Lower leg skin (tissue), 4 donors: ENCODE results near the gene HES1. TPM values are rescaled to one million over a fixed set of nuclear protein-coding genes. Genes with fewer than 3 reads are reported as not detected.

ENCODE experiments used
- DNase-seq, 2 donors: peaks; one replicate each; pipeline ENCODE4 v3.0.0-alpha.2; 2019; ENCODE audit warnings: low spot score in 2 of 2
- H3K4me3 ChIP-seq: fragments of 200-600 bp; sonication (generic); 2 replicates; pipeline ENCODE4 v1.5.1; 2017; ENCODE audit warnings: mild to moderate bottlenecking, low read depth; ENCODE audit not compliant: poor library complexity, severe bottlenecking
- CTCF ChIP-seq, 3 donors: fragments of 450-650 bp; IDR thresholded peaks; one replicate each; pipeline ENCODE4 v1.5.1; 2016; ENCODE audit warnings: antibody characterized with exemption in 3 of 3, mild to moderate bottlenecking in 3 of 3, moderate library complexity in 2 of 3
- POLR2A ChIP-seq, 2 donors: fragments of 450-650 bp; IDR thresholded peaks; one replicate each; pipeline ENCODE4 v1.6.1; 2016 to 2017; ENCODE audit warnings: antibody characterized with exemption in 2 of 2, mild to moderate bottlenecking in 1 of 2, moderate library complexity in 1 of 2
- WGBS, 2 donors: methylation state at CpG; one replicate each; pipeline ENCODE4 v1.1.5; 2018; 5-methylcytosine and 5-hydroxymethylcytosine counted together
- intact Hi-C: fragments of 100-400 bp; cut with DNase I; formaldehyde crosslinking; loops from one replicate; pipeline ENCODE4 v1.15.0; 2023; ENCODE audit warnings: low total_unique reads
- total RNA-seq, 4 donors: library from RNA; depleted of rRNA; stranded (reverse); fragments of >200 nt; gene quantifications; one replicate each; pipeline ENCODE4 v1.1.0, GENCODE V29; 2016

The HES1 gene
- total RNA-seq, 4 donors from 2014 or later: 145 to 366 (median 315) TPM

DNA sequence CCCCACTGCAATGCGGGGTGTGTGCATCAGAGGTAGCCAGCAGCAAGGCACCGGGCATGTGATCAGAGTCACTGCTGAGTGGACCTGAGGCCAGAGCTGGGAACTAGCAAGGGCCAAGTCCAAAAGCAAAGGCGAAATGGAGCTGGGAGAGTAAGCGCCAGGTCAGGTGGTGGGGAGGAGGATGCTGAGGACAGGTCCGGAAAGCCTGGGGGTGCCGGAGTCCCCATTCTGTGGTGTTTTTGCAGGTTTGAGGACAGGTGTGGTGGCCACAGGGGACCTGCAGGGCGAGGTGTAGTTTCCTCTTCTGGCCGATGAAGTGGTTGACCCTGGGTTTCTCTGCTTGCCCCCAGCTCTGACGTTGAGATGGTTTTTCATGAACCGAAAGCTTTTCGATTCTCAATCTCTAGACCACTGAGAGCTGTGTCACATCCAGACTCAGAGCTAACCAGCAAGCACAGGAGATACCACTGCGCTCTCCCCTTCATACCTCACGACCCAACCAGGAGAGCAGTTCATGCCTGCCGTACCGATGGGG lies 35.0 kb upstream of the HES1 start:
- H3K4me3 ChIP-seq: no peak overlapping the region
- intact Hi-C loops: no loop called here
- 90 to 94% methylated on average over 15 of the region's 15 CpGs for WGBS, 2 donors
- no peak for DNase-seq
- TF ChIP-seq POLR2A (IDR thresholded peaks at IDR 0.05) (no peak), CTCF (IDR thresholded peaks at IDR 0.05) (no peak)

DNA sequence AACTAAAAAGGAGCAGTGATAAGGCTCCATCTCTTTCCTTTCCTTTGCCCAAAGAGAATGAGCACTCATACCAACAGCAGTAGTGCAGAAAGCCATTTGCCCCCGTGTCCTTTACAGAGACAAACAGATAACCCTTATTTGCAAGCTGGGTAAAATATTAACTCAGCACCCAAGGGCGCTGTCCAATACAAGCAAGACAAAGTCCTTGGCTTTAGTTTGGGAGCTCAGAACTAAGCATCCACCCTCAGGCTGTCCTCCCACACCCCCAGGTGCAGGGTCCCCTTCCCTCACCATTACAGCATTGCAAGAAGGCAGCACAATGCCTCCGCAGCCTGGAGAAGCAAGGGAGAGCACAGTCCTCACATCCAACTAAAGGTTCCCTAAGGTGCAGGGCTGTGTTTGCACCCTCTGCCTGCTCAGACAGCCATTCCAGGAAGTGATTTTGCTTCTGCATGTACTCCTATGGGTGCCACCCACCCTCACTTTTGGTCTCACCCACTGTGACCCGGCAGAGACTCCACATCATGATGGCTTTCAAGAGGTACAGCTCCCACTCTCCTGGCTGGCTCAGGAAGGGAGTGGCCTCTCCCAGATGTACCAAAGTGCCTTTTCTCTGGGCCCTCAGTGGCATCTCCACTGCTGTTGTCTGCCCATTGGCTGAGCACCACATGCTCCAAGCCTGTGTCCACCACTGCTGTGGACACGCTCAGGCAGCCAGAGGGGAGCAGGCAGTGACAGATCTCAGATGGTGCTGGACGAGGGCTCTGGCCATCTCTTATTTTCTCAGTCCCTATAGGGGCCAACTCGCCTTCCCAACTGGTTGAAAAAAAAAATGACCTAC lies 34.1 kb upstream of the HES1 start:
- 96 to 97% methylated on average over 6 to 7 of the region's 7 CpGs for WGBS, 2 donors
- intact Hi-C loops: no loop called here
- TF ChIP-seq POLR2A (IDR thresholded peaks at IDR 0.05) (no peak), CTCF (IDR thresholded peaks at IDR 0.05) (no peak)
- no peak for DNase-seq
- H3K4me3 ChIP-seq: no peak overlapping the region

DNA sequence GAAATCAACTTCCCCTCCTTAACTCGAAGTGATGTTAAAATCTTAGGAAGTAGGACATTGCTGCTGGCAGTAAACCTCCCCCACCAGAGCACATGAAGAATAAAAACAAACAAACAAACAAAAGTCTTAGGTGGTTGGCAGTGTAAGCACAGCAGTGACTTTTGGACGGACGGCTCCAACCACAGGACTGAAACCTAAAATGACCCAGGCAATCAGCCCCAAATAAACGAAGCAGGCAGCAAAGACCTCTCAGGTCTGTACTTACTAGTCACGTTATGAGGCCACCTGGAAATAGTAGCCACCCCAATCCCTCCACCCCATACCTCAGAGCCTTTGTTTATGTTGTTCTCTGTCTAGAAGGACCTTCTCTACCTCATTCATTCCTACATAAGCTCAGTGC lies 33.5 kb upstream of the HES1 start:
- DNase-seq: no peak
- intact Hi-C loops: no loop called here
- no peak overlapping the region for H3K4me3 ChIP-seq
- TF ChIP-seq POLR2A (IDR thresholded peaks at IDR 0.05) (no peak), CTCF (IDR thresholded peaks at IDR 0.05) (no peak)
- 75 to 80% methylated on average over 5 of the region's 5 CpGs for WGBS, 2 donors

- H3K4me3 ChIP-seq: no peak overlapping the region
- no peak for DNase-seq
- 91% methylated on average over 7 of the region's 7 CpGs for WGBS, 2 donors
- intact Hi-C loops: no loop called here
- TF ChIP-seq POLR2A (IDR thresholded peaks at IDR 0.05) (no peak), CTCF (IDR thresholded peaks at IDR 0.05) (no peak)
These were observed 32.4 kb upstream of the HES1 start for GRCh38 chr3:194103505-194103904.

DNA sequence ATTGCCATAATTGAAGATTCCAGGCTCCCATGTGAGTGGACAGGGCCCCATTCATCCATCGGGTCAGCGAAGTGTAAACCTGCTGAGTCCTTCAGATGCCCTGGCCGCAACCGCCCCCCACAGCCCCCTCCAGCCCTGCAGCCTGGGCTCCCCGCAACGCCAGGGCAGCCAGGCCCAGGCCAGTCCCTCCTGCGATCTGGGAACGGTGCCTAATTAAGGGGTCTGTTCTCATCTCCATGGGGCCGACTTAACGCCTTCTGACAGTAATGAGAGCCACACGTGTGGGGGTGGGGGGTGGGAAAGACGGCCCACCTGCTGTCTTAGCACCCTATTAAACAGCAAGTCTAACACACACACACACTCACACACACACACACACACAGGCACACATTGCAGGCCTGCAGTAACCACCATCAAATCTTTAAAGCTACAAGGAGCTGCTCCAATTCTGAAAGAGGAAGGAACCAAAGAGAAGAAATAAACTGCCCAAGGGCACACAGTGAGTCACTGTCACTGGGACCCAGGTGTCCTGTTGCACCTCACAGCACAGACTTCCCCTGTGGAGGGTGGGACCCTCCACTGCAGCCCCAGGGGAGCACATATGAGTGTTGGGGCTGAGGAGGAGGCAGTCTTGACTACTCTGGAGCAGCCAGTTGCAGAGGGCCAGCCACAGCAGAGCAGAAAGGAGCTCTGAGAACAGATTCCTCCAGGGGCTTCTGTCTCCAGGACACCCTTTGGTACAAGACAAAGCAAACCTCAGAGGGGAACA lies 31.8 kb upstream of the HES1 start:
- intact Hi-C loops: no loop called here
- 72 to 77% methylated on average over 10 to 12 of the region's 12 CpGs for WGBS, 2 donors
- H3K4me3 ChIP-seq: no peak overlapping the region
- TF ChIP-seq CTCF (IDR thresholded peaks at IDR 0.05): no peak
- TF ChIP-seq POLR2A (IDR thresholded peaks at IDR 0.05): no peak
- no peak for DNase-seq
